Mammary epithelial cell (primary cell): ENCODE data around the gene DNAH9.

Experiments used
- EZH2 ChIP-seq: IDR thresholded peaks from 2 replicates; pipeline ENCODE4 v1.6.1; 2012; ENCODE audit warnings: low read length, inconsistent platforms, borderline replicate concordance
- TF ChIP-seq, protein P1 (sequence below), 2 donors: IDR thresholded peaks in 1 of 2; conservative IDR thresholded peaks in 1 of 2; 2 replicates each; pipeline ENCODE4 v1.5.1; 2011 to 2012; ENCODE audit warnings: inconsistent platforms in 2 of 2, low read length in 2 of 2, mild to moderate bottlenecking in 2 of 2, control low read depth in 1 of 2, low read depth in 1 of 2; ENCODE audit not compliant: insufficient read depth in 1 of 2; ENCODE audit errors: extremely low read depth in 1 of 2

DNA sequence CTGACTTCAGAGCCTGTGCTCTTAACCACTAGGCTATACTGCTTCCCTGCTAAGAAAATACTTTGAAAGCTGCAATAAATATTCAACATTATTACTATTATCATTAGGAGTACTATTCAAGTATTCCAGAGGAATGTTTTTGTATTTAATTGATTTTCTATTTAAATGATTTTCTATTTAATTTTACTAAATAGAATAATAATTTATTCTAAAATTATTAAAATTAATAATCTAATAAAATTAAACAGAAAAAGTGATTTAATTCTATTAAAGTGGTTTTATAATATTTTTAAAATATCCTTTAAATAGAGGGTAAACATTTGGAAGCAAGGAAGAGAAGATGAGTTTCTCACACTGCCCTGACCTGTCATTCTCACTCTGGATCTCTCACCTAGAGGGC lies 173.8 kb downstream of the DNAH9 start:
- TF ChIP-seq, protein P1, sequence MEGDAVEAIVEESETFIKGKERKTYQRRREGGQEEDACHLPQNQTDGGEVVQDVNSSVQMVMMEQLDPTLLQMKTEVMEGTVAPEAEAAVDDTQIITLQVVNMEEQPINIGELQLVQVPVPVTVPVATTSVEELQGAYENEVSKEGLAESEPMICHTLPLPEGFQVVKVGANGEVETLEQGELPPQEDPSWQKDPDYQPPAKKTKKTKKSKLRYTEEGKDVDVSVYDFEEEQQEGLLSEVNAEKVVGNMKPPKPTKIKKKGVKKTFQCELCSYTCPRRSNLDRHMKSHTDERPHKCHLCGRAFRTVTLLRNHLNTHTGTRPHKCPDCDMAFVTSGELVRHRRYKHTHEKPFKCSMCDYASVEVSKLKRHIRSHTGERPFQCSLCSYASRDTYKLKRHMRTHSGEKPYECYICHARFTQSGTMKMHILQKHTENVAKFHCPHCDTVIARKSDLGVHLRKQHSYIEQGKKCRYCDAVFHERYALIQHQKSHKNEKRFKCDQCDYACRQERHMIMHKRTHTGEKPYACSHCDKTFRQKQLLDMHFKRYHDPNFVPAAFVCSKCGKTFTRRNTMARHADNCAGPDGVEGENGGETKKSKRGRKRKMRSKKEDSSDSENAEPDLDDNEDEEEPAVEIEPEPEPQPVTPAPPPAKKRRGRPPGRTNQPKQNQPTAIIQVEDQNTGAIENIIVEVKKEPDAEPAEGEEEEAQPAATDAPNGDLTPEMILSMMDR (conservative IDR thresholded peaks at IDR 0.05 in 1 of 2, IDR thresholded peaks at IDR 0.05 in 1 of 2; ENCODE audit: extremely low read depth in 1 of 2, insufficient read depth in 1 of 2, low read depth in 1 of 2, low read length in 2 of 2) = no peak
- no peak for TF ChIP-seq EZH2
